BJ (cell line): Measurements from ENCODE around the gene SMCO2. TPM values are rescaled to one million over a fixed set of nuclear protein-coding genes. Genes with fewer than 3 reads are reported as not detected.

Experiments
- CTCF ChIA-PET: fragments of 350-600 bp; formaldehyde crosslinking; extraction: SDS; loops from one replicate; lab custom pipeline; 2021; ENCODE audit warnings: antibody characterized with exemption, inconsistent platforms; lab: Yijun Ruan, JAX
- POLR2A ChIA-PET: fragments of 300-600 bp; sonication (Branson Sonifier 250); formaldehyde crosslinking; extraction: SDS; loops from one replicate; lab custom pipeline; 2021; ENCODE audit warnings: antibody characterized with exemption; lab: Charles Lee
- DNase-seq: peaks from one replicate; pipeline ENCODE4 v3.0.0-alpha.2; 2011; ENCODE audit warnings: low read depth
- H3K27me3 ChIP-seq: 2 replicates; pipeline ENCODE4 v1.6.0; 2011; ENCODE audit warnings: low read length; ENCODE audit not compliant: control insufficient read depth, insufficient read depth
- H3K36me3 ChIP-seq: 2 replicates; pipeline ENCODE4 v1.5.1; 2011; ENCODE audit warnings: low read length; ENCODE audit not compliant: control insufficient read depth, insufficient read depth
- H3K4me3 ChIP-seq: 2 replicates; pipeline ENCODE4 v1.5.1; 2011; ENCODE audit warnings: low read depth, mild to moderate bottlenecking, control low read depth, low read length
- polyA plus RNA-seq: library from polyadenylated mRNA; depleted of rRNA; stranded (reverse); fragments of >200 nt; gene quantifications from 2 replicates; pipeline ENCODE4 v1.2.3, GENCODE V29; 2011
- TF ChIP-seq, protein P1 (sequence below): IDR thresholded peaks from 2 replicates; pipeline ENCODE4 v1.5.1; 2011; ENCODE audit warnings: low read depth, mild to moderate bottlenecking, control low read depth, inconsistent platforms, low read length, moderate library complexity; ENCODE audit not compliant: insufficient read depth

The SMCO2 gene
- polyA plus RNA-seq, 1 experiment: 0.09 TPM

DNA sequence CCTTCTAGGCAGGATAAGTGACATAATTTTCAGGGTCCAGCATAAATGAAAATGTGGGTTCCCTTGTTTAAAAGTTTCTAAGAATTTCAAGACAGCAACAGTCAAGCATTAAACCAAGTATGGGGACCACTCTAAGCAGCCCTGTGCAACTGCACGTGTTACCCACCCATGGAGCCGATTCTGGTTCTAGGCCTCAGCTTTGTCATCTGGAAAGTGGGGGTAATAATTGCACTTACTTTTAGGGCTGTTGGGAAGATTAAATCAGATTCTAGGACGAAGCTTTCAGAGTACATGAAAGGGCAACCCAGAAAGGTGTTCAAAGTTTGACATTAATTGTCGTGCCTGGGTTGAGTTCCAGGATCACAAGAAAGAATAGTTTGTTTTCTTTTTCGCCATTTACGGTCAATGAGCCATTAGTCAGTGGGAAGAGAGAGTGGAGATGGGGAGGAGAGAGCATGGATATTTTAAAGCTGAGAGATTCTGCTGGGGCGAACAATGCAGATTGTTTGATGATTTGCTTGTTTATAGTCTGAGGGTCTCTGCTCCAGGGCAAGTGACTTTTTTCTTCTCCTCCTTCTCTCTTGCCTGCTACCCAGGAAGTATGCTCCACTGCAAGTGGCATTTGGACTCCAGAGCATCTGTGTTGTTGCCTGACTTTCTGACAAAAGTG is 66.8 kb downstream of the SMCO2 start:
- TF ChIP-seq, protein P1, sequence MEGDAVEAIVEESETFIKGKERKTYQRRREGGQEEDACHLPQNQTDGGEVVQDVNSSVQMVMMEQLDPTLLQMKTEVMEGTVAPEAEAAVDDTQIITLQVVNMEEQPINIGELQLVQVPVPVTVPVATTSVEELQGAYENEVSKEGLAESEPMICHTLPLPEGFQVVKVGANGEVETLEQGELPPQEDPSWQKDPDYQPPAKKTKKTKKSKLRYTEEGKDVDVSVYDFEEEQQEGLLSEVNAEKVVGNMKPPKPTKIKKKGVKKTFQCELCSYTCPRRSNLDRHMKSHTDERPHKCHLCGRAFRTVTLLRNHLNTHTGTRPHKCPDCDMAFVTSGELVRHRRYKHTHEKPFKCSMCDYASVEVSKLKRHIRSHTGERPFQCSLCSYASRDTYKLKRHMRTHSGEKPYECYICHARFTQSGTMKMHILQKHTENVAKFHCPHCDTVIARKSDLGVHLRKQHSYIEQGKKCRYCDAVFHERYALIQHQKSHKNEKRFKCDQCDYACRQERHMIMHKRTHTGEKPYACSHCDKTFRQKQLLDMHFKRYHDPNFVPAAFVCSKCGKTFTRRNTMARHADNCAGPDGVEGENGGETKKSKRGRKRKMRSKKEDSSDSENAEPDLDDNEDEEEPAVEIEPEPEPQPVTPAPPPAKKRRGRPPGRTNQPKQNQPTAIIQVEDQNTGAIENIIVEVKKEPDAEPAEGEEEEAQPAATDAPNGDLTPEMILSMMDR: no peak
- DNase-seq: no peak
- no peaks in the 10 kb centered on the region; the same call in 1 of the 2 replicates for H3K27me3 ChIP-seq
- H3K36me3 ChIP-seq: no peaks in the 10 kb centered on the region
- POLR2A ChIA-PET: interaction anchor here (1.0 kb wide), 1 partner anchor 11 kb away, joined by 3 read pairs; the partner anchor contains the start of gene PPFIBP1
- no peak overlapping the region for H3K4me3 ChIP-seq
- CTCF ChIA-PET: interaction anchor here (0.8 kb wide), 1 partner anchor 8 kb away, joined by 3 read pairs; no protein-coding TSS in a partner anchor

GRCh38 chr12:27515671-27516070 is 69.1 kb downstream of the SMCO2 start:
- H3K36me3 ChIP-seq: no peaks in the 10 kb centered on the region
- POLR2A ChIA-PET: no interaction called here
- H3K4me3 ChIP-seq: no peak overlapping the region
- TF ChIP-seq, protein P1: no peak
- no peak for DNase-seq
- CTCF ChIA-PET: no interaction called here
- H3K27me3 ChIP-seq: no peaks in the 10 kb centered on the region

GRCh38 chr12:27516625-27517024 is 70.1 kb downstream of the SMCO2 start:
- POLR2A ChIA-PET: no interaction called here
- TF ChIP-seq, protein P1: no peak
- no peak for DNase-seq
- CTCF ChIA-PET: no interaction called here
- Histone ChIP-seq H3K4me3 (no peak overlapping the region), H3K36me3 (no peaks in the 10 kb centered on the region), H3K27me3 (no peaks in the 10 kb centered on the region)

GRCh38 chr12:27517546-27517945 is 71.0 kb downstream of the SMCO2 start:
- DNase-seq: no peak
- CTCF ChIA-PET: no interaction called here
- H3K27me3 ChIP-seq: no peaks in the 10 kb centered on the region
- TF ChIP-seq, protein P1: no peak
- H3K36me3 ChIP-seq: no peaks in the 10 kb centered on the region
- POLR2A ChIA-PET: no interaction called here
- H3K4me3 ChIP-seq: no peak overlapping the region

DNA sequence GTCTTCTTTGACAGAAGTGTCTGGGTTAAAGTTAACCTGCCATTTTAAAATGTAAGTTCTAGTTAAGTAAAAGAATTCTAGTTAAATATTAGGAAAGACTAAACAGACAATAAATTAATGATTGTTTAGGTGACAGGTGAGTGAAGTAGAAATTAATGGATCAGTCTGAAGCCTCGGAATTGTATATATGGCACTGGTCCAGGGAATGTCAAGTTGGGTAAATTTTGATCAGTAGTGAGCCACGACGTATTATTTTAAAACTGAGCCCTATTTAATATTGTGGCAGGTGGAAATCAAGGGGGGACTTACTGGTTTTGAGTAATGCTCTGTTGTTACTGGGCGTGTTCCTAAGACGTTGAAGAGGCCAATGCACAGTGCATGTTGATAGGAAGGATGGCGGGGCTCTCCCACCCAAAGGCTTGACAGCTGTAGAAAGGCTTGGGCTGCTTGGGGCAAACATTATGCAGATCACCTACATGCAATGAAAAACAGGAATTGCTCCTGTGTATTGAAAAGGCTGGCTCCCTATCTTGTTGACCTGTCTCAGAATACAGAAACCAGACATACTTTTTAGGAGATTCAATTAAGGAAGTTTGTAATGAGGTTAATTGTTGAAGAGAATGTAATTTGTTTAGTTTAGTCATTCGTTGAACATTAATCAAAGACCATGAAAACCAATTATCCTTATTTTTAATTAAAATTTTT is 71.6 kb downstream of the SMCO2 start:
- CTCF ChIA-PET: interaction anchor here (0.7 kb wide), 1 partner anchor 45 kb away, joined by 3 read pairs; no protein-coding TSS in a partner anchor
- TF ChIP-seq, protein P1: no peak
- POLR2A ChIA-PET: no interaction called here
- DNase-seq: no peak
- no peaks in the 10 kb centered on the region for H3K36me3 ChIP-seq
- no peaks in the 10 kb centered on the region for H3K27me3 ChIP-seq
- H3K4me3 ChIP-seq: no peak overlapping the region
